Neutrophil (primary cell): ENCODE data around the gene TNFRSF19.
A peak's percentile ranks its signal among the peaks of the same experiment; 100 is the strongest.

Experiments
- H3K27ac ChIP-seq: fragments of 200-600 bp; sonication (generic); 2 replicates; pipeline ENCODE4 v1.5.1; 2016; ENCODE audit warnings: mild to moderate bottlenecking, moderate library complexity
- H3K27me3 ChIP-seq: fragments of 200-600 bp; sonication (generic); 2 replicates; pipeline ENCODE4 v1.6.0; 2016; ENCODE audit warnings: mild to moderate bottlenecking
- H3K36me3 ChIP-seq: fragments of 200-600 bp; sonication (generic); 2 replicates; pipeline ENCODE4 v1.5.1; 2017
- H3K4me1 ChIP-seq, 2 experiments: fragments of 200-600 bp in 1 of 2; sonication (generic) in 1 of 2; 1 replicate in 1 of 2; 2 replicates in 1 of 2; pipeline versions ENCODE4 v1.5.1 to v1.6.1; 2013 to 2016; ENCODE audit warnings: low read depth in 1 of 2, low read length in 1 of 2, mild to moderate bottlenecking in 1 of 2, moderate library complexity in 1 of 2; ENCODE audit not compliant: control insufficient read depth in 1 of 2, insufficient read depth in 1 of 2
- H3K4me3 ChIP-seq, 2 experiments: fragments of 200-600 bp in 1 of 2; sonication (generic) in 1 of 2; 1 replicate in 1 of 2; 2 replicates in 1 of 2; pipeline ENCODE4 v1.5.1; 2013 to 2016; ENCODE audit warnings: low read depth in 1 of 2, low read length in 1 of 2, mild to moderate bottlenecking in 1 of 2, moderate library complexity in 1 of 2
- H3K9me3 ChIP-seq: fragments of 200-600 bp; sonication (generic); 2 replicates; pipeline ENCODE4 v1.5.1; 2016
- TF ChIP-seq, protein P1 (sequence below): fragments of 200-600 bp; sonication (generic); IDR thresholded peaks from 2 replicates; pipeline ENCODE4 v1.5.1; 2016; ENCODE audit warnings: antibody characterized with exemption

TNFRSF19 gene

GRCh38 chr13:23632741-23633140 is 62.5 kb downstream of the TNFRSF19 start:
- TF ChIP-seq, protein P1, sequence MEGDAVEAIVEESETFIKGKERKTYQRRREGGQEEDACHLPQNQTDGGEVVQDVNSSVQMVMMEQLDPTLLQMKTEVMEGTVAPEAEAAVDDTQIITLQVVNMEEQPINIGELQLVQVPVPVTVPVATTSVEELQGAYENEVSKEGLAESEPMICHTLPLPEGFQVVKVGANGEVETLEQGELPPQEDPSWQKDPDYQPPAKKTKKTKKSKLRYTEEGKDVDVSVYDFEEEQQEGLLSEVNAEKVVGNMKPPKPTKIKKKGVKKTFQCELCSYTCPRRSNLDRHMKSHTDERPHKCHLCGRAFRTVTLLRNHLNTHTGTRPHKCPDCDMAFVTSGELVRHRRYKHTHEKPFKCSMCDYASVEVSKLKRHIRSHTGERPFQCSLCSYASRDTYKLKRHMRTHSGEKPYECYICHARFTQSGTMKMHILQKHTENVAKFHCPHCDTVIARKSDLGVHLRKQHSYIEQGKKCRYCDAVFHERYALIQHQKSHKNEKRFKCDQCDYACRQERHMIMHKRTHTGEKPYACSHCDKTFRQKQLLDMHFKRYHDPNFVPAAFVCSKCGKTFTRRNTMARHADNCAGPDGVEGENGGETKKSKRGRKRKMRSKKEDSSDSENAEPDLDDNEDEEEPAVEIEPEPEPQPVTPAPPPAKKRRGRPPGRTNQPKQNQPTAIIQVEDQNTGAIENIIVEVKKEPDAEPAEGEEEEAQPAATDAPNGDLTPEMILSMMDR, result no peak
- no peak overlapping the region for H3K4me3 ChIP-seq
- no peaks in the 10 kb centered on the region for H3K36me3 ChIP-seq
- no peak overlapping the region for H3K27ac ChIP-seq
- H3K4me1 ChIP-seq, result peaks cover 42 to 43% of the 10 kb centered on the region in 2 experiments
- no peaks in the 10 kb centered on the region for H3K27me3 ChIP-seq
- no peaks in the 10 kb centered on the region for H3K9me3 ChIP-seq

GRCh38 chr13:23634897-23635296 is 64.7 kb downstream of the TNFRSF19 start:
- no peaks in the 10 kb centered on the region for H3K9me3 ChIP-seq
- TF ChIP-seq, protein P1, result no peak
- no peak overlapping the region for H3K27ac ChIP-seq
- no peaks in the 10 kb centered on the region for H3K27me3 ChIP-seq
- H3K36me3 ChIP-seq, result no peaks in the 10 kb centered on the region
- H3K4me1 ChIP-seq, result peaks cover 52 to 54% of the 10 kb centered on the region in 2 experiments
- H3K4me3 ChIP-seq, result no peak overlapping the region

DNA sequence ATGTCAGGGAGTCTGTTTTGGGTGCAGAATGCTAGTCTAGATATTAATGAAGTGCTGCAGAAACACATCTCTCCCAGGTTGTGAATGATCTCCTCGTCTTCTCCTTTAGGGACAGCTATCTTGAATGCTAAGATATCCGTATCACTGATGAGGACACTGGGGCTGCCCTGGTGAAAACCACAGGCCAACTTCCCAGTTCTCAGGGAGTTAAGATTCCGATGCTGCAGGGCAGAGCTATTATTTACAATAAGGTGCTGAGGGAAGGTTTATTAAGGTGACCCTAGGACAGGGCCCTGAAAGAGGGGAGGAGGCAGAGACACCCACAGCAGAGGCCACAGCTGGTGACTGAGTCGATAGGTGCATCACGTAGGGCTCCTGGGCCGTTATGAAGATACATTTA is 66.1 kb downstream of the TNFRSF19 start:
- Histone ChIP-seq H3K36me3 (no peaks in the 10 kb centered on the region), H3K4me3 (peak overlapping the region in 1 of 2 experiments; percentile 25), H3K27me3 (no peaks in the 10 kb centered on the region), H3K9me3 (no peaks in the 10 kb centered on the region), H3K27ac (peak overlapping the region; percentile 75), H3K4me1 (peaks cover 51 to 54% of the 10 kb centered on the region in 2 experiments)
- TF ChIP-seq, protein P1, result no peak

- peaks cover 41 to 45% of the 10 kb centered on the region in 2 experiments for H3K4me1 ChIP-seq
- H3K27ac ChIP-seq, result peak overlapping the region; percentile 39
- no peaks in the 10 kb centered on the region for H3K9me3 ChIP-seq
- no peak overlapping the region for H3K4me3 ChIP-seq
- TF ChIP-seq, protein P1, result no peak
- H3K36me3 ChIP-seq, result no peaks in the 10 kb centered on the region
- no peaks in the 10 kb centered on the region for H3K27me3 ChIP-seq
Observed at GRCh38 chr13:23637829-23638228, 67.6 kb downstream of the TNFRSF19 start.

- Histone ChIP-seq H3K4me3 (no peak overlapping the region), H3K4me1 (peaks cover 47 to 52% of the 10 kb centered on the region in 2 experiments), H3K9me3 (no peaks in the 10 kb centered on the region), H3K27ac (no peak overlapping the region), H3K27me3 (no peaks in the 10 kb centered on the region), H3K36me3 (no peaks in the 10 kb centered on the region)
- TF ChIP-seq, protein P1, result no peak
Observed at GRCh38 chr13:23639674-23640073, 69.5 kb downstream of the TNFRSF19 start.

GRCh38 chr13:23642110-23642509 is 71.9 kb downstream of the TNFRSF19 start:
- Histone ChIP-seq H3K27ac (no peak overlapping the region), H3K36me3 (no peaks in the 10 kb centered on the region), H3K27me3 (no peaks in the 10 kb centered on the region), H3K9me3 (no peaks in the 10 kb centered on the region), H3K4me1 (peaks cover 24 to 28% of the 10 kb centered on the region in 2 experiments), H3K4me3 (no peak overlapping the region)
- TF ChIP-seq, protein P1, result no peak
